PC-9 (cell line): ENCODE results near the gene PON3.

Experiments
- CTCF ChIP-seq: fragments of 200-600 bp; sonication (generic); conservative IDR thresholded peaks from 2 replicates; pipeline ENCODE4 v1.6.1; 2017; ENCODE audit warnings: mixed run types, antibody characterized with exemption, mild to moderate bottlenecking, moderate library complexity
- EZH2 ChIP-seq: fragments of 200-600 bp; sonication (generic); IDR thresholded peaks from 2 replicates; pipeline ENCODE4 v1.8.0; 2017; ENCODE audit warnings: antibody characterized with exemption, low read depth

GRCh38 chr7:95407751-95408150, 11.6 kb upstream of the PON3 start:
- no peak for TF ChIP-seq CTCF
- no peak for TF ChIP-seq EZH2
